Measurements from ENCODE around the gene PLCB1. TPM values are rescaled to one million over a fixed set of nuclear protein-coding genes. Genes with fewer than 3 reads are reported as not detected.

PLCB1 gene
- total RNA-seq, 1 experiment from 2014 or later = 4.4 TPM

DNA sequence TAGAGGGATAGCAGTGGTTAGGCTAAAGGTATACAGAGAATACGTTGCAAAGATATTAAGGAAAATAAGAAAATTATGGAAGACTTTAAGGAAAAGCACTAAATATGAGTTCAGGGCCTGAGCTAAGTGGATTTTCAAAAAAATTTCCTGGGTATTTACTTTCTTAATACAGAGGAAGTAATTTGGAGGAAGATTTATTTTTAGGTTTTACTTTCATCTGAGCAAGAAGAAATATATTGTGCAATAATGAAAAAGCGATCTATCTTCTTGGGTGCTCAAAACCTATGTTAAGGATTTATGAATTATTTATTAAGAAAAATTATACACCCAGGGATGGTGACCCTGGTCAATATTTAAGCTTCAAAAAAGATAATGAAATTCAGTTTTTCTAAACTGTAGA lies 224.7 kb downstream of the PLCB1 start:
- no peak overlapping the region for H3K9ac ChIP-seq (ENCODE audit: low read length)
- no peak overlapping the region for H3K27ac ChIP-seq (ENCODE audit: low read length)
- H3K36me3 ChIP-seq (ENCODE audit: low read depth, low read length) = no peaks in the 10 kb centered on the region
- H3K79me2 ChIP-seq (ENCODE audit: low read length) = no peaks in the 10 kb centered on the region
- no peaks in the 10 kb centered on the region for H3K9me2 ChIP-seq (replicated peaks; ENCODE audit: low read length)
- H3K4me2 ChIP-seq (ENCODE audit: low read length) = no peak overlapping the region
- intact Hi-C loops (cut with micrococcal nuclease) = no loop called here
- DNase-seq (no peak), ATAC-seq (no peak)
- no peak overlapping the region for H3K4me3 ChIP-seq (ENCODE audit: low read length)
- ChIA-PET CTCF (no interaction called here), POLR2A (ENCODE audit: unreplicated experiment) (no interaction called here)
- TF ChIP-seq, protein P1, sequence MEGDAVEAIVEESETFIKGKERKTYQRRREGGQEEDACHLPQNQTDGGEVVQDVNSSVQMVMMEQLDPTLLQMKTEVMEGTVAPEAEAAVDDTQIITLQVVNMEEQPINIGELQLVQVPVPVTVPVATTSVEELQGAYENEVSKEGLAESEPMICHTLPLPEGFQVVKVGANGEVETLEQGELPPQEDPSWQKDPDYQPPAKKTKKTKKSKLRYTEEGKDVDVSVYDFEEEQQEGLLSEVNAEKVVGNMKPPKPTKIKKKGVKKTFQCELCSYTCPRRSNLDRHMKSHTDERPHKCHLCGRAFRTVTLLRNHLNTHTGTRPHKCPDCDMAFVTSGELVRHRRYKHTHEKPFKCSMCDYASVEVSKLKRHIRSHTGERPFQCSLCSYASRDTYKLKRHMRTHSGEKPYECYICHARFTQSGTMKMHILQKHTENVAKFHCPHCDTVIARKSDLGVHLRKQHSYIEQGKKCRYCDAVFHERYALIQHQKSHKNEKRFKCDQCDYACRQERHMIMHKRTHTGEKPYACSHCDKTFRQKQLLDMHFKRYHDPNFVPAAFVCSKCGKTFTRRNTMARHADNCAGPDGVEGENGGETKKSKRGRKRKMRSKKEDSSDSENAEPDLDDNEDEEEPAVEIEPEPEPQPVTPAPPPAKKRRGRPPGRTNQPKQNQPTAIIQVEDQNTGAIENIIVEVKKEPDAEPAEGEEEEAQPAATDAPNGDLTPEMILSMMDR (conservative IDR thresholded peaks at IDR 0.05; ENCODE audit: low read depth, low read length) = no peak
- TF ChIP-seq EZH2phosphoT487 (IDR thresholded peaks at IDR 0.05; ENCODE audit: borderline replicate concordance, low read length) (no peak), EZH2 (IDR thresholded peaks at IDR 0.05; ENCODE audit: low read length, unreplicated experiment) (no peak)
- BruUV-seq (replicated peaks) = no TSS peak
- H3F3A ChIP-seq (ENCODE audit: low read length, unreplicated experiment) = no peaks in the 10 kb centered on the region
- no peaks in the 10 kb centered on the region for H4K20me1 ChIP-seq (ENCODE audit: low read length)
- H3K9me3 ChIP-seq (ENCODE audit: low read length) = no peaks in the 10 kb centered on the region
- H3K4me1 ChIP-seq (ENCODE audit: insufficient read depth, low read length) = no peaks in the 10 kb centered on the region
- peaks cover 37% of the 10 kb centered on the region for H3K27me3 ChIP-seq (ENCODE audit: low read length)
- H2AFZ ChIP-seq (ENCODE audit: low read length) = no peak overlapping the region

DNA sequence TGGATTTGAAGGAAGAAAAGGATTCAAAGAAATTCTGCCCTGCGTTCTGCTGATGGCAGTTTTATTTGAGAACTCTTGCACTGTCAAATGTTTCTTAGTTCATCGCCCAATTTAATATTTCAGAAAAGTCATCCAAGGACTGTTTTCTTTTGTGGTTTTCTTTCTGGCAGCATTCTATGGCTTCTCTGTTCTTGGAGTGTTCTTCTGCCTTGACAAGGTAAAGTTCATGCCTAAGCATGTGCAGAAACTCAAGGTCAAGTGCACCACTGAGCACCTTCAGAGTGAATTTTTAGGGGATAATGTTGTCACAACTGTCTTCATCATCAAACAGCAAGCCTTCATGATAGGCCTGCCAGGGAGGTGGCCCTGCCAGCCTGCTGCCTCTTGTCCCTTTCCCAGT lies 225.6 kb downstream of the PLCB1 start:
- no TSS peak for BruUV-seq (replicated peaks)
- Histone ChIP-seq H3K79me2 (ENCODE audit: low read length) (no peaks in the 10 kb centered on the region), H3F3A (ENCODE audit: low read length, unreplicated experiment) (no peaks in the 10 kb centered on the region), H3K36me3 (ENCODE audit: low read depth, low read length) (no peaks in the 10 kb centered on the region), H3K4me2 (ENCODE audit: low read length) (no peak overlapping the region), H3K9me3 (ENCODE audit: low read length) (no peaks in the 10 kb centered on the region), H3K9ac (ENCODE audit: low read length) (no peak overlapping the region), H2AFZ (ENCODE audit: low read length) (no peak overlapping the region), H4K20me1 (ENCODE audit: low read length) (no peaks in the 10 kb centered on the region), H3K4me3 (ENCODE audit: low read length) (no peak overlapping the region), H3K27me3 (ENCODE audit: low read length) (peaks cover 38% of the 10 kb centered on the region), H3K9me2 (replicated peaks; ENCODE audit: low read length) (no peaks in the 10 kb centered on the region), H3K4me1 (ENCODE audit: insufficient read depth, low read length) (no peaks in the 10 kb centered on the region), H3K27ac (ENCODE audit: low read length) (no peak overlapping the region)
- ChIA-PET CTCF (no interaction called here), POLR2A (ENCODE audit: unreplicated experiment) (no interaction called here)
- TF ChIP-seq, protein P1 (conservative IDR thresholded peaks at IDR 0.05; ENCODE audit: low read depth, low read length) = no peak
- TF ChIP-seq EZH2phosphoT487 (IDR thresholded peaks at IDR 0.05; ENCODE audit: borderline replicate concordance, low read length) (no peak), EZH2 (IDR thresholded peaks at IDR 0.05; ENCODE audit: low read length, unreplicated experiment) (no peak)
- ATAC-seq (no peak), DNase-seq (no peak)
- intact Hi-C loops (cut with micrococcal nuclease) = no loop called here

DNA sequence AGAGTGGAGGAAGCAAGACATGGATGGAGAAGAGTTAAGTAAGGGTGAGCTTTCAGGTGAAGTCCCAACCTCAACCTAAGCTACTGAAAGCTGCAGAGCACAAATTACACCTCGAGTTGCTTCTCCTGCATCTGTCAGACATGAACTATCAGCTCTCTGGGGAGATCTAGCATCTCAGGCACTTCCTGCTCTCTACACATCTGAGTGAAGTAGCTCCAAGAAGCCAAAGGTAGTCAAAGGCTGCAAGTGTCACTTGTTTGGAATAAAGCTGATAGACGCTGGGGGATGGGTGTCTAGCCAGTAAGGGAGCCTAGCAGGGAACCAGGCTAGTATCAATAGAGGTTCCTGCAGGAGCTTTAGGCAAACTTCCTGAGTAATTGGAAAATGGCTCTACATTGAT lies 228.0 kb downstream of the PLCB1 start:
- H3K9me2 ChIP-seq (replicated peaks; ENCODE audit: low read length) = no peaks in the 10 kb centered on the region
- no peak overlapping the region for H3K4me2 ChIP-seq (ENCODE audit: low read length)
- H3K27ac ChIP-seq (ENCODE audit: low read length) = no peak overlapping the region
- H3F3A ChIP-seq (ENCODE audit: low read length, unreplicated experiment) = no peaks in the 10 kb centered on the region
- ChIA-PET POLR2A (ENCODE audit: unreplicated experiment) (interaction anchor here (0.7 kb wide), 1 partner anchor 133 kb away, joined by 3 read pairs; no protein-coding TSS in a partner anchor), CTCF (no interaction called here)
- H3K4me1 ChIP-seq (ENCODE audit: insufficient read depth, low read length) = no peaks in the 10 kb centered on the region
- H3K4me3 ChIP-seq (ENCODE audit: low read length) = no peak overlapping the region
- ATAC-seq = no peak
- no peak for DNase-seq
- BruUV-seq (replicated peaks) = no TSS peak
- no peaks in the 10 kb centered on the region for H3K79me2 ChIP-seq (ENCODE audit: low read length)
- no peak overlapping the region for H3K9ac ChIP-seq (ENCODE audit: low read length)
- TF ChIP-seq, protein P1 (conservative IDR thresholded peaks at IDR 0.05; ENCODE audit: low read depth, low read length) = no peak
- no peak for TF ChIP-seq EZH2 (IDR thresholded peaks at IDR 0.05; ENCODE audit: low read length, unreplicated experiment)
- TF ChIP-seq EZH2phosphoT487 (IDR thresholded peaks at IDR 0.05; ENCODE audit: borderline replicate concordance, low read length) = no peak
- no peaks in the 10 kb centered on the region for H3K36me3 ChIP-seq (ENCODE audit: low read depth, low read length)
- intact Hi-C loops (cut with micrococcal nuclease) = no loop called here
- H4K20me1 ChIP-seq (ENCODE audit: low read length) = no peaks in the 10 kb centered on the region
- peaks cover 46% of the 10 kb centered on the region for H3K27me3 ChIP-seq (ENCODE audit: low read length)
- H2AFZ ChIP-seq (ENCODE audit: low read length) = no peak overlapping the region
- H3K9me3 ChIP-seq (ENCODE audit: low read length) = no peaks in the 10 kb centered on the region

All from PC-3 (cell line).